ENCODE data around the gene UNK.
A peak's percentile ranks its signal among the peaks of the same experiment; 100 is the strongest.
"Not testable (repeated sequence)": the region's sequence is repeated elsewhere in the genome, so short reads cannot be mapped to it uniquely, and the experiment has no call there.

The UNK gene

GRCh38 chr17:75839942-75840798 is 55.6 kb downstream of the UNK start:
- DNase-seq, result no peak

GRCh38 chr17:75840799-75841164 is 56.2 kb downstream of the UNK start:
- DNase-seq, result no peak

GRCh38 chr17:75842411-75842810 is 57.8 kb downstream of the UNK start:
- DNase-seq, result no peak

GRCh38 chr17:75842963-75843576 is 58.5 kb downstream of the UNK start:
- DNase-seq, result no peak

- DNase-seq, result peak; percentile 60
Observed at GRCh38 chr17:75843577-75844529, 59.2 kb downstream of the UNK start, which contains the start of gene UNC13D. TSS of gene UNC13D (minus strand) at chr17:75844404. CDS start at chr17:75844337, 67 bp downstream.

- no peak for DNase-seq
Observed at GRCh38 chr17:75844530-75845057, 60.0 kb downstream of the UNK start.

- peak; percentile 35 for DNase-seq
Observed at GRCh38 chr17:75845058-75845711, 60.6 kb downstream of the UNK start.

GRCh38 chr17:75845933-75846691 is 61.5 kb downstream of the UNK start:
- no peak for DNase-seq

- no peak for DNase-seq
Observed at GRCh38 chr17:75846692-75847613, 62.3 kb downstream of the UNK start.

GRCh38 chr17:75847614-75848522 is 63.3 kb downstream of the UNK start:
- no peak for DNase-seq

GRCh38 chr17:75848523-75849278 is 64.1 kb downstream of the UNK start:
- DNase-seq, result peak; percentile 68

GRCh38 chr17:75849279-75849646 is 64.7 kb downstream of the UNK start:
- no peak for DNase-seq

- DNase-seq, result no peak
Observed at GRCh38 chr17:75849724-75850123, 65.1 kb downstream of the UNK start.

- DNase-seq, result no peak
Observed at GRCh38 chr17:75850928-75851692, 66.5 kb downstream of the UNK start.

- not testable (repeated sequence) for DNase-seq
Observed at GRCh38 chr17:75851693-75851991, 67.0 kb downstream of the UNK start.

GRCh38 chr17:75853433-75853832 is 68.8 kb downstream of the UNK start:
- no peak for DNase-seq

GRCh38 chr17:75854101-75854748 is 69.6 kb downstream of the UNK start:
- no peak for DNase-seq
